ENCODE data around the gene GSTA4.
"Not testable (repeated sequence)": the region's sequence is repeated elsewhere in the genome, so short reads cannot be mapped to it uniquely, and the experiment has no call there.

GSTA4 gene

DNA sequence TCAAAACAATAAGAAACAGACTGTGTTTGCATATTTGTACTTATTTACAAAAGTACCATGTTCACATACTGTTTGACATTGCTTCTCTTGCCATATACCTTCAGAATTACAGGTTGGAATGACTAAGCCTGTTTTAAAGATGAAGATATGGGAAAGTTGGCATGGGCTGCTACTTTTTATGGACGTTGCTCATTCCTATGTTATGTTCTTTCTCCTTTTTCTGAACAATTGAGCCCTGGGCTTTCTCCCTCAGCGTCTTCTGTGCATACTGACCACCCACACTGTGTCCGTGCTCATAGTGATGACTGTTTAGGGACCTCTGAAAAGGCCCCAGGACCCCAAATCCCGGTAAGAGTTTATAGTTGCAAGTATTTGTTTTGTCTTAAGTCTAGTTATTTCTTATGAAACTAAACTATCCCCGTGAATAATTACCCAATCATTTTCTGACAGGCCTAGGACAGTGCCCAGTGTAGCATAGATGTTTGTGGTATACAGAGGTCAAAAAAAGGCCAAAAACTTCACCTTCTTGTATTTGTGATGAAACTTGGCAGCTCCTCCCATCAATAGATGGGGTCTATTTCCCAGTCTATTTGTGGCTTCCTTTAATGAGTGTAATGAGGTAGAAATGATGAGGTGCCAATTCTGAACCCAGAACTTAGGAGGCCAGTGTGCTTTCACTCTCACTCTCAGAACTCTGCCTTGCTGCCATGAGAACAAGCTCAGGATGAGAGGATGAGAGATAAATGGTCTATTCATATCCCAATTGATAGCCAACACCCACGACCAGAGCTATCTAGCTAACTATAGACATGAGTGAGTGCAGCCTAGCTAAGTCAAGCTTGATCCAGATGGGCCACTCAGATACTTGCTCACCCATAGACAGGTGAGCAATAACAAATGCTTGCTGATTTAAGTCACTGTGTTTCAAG, 40.9 kb downstream of the GSTA4 start:
- POLR2A ChIA-PET, result no interaction called here
- CTCF ChIA-PET, result no interaction called here
- TF ChIP-seq BHLHE40 (IDR thresholded peaks at IDR 0.05; ENCODE audit: borderline replicate concordance), result no peak
- no peak for TF ChIP-seq FOXK2 (IDR thresholded peaks at IDR 0.05)
- TF ChIP-seq TARDBP (IDR thresholded peaks at IDR 0.05), result no peak
- TF ChIP-seq CTBP1 (IDR thresholded peaks at IDR 0.05; ENCODE audit: borderline replicate concordance), result no peak
- no peak for TF ChIP-seq FOXA1 (IDR thresholded peaks at IDR 0.05)
- TF ChIP-seq LEF1 (IDR thresholded peaks at IDR 0.05; ENCODE audit: borderline replicate concordance), result no peak
- TF ChIP-seq HDGF (IDR thresholded peaks at IDR 0.05; ENCODE audit: borderline replicate concordance), result no peak
- TF ChIP-seq L3MBTL2 (conservative IDR thresholded peaks at IDR 0.05), result no peak
- DNase-seq (ENCODE audit: extremely low spot score), result no peak

GRCh38 chr6:52946306-52946705, 48.8 kb downstream of the GSTA4 start:
- DNase-seq (ENCODE audit: extremely low spot score), result no peak
- ChIA-PET POLR2A (interaction anchor here (0.6 kb wide), 1 partner anchor 15 kb away, joined by 3 read pairs; no protein-coding TSS in a partner anchor), CTCF (no interaction called here)
- TF ChIP-seq ARNT (IDR thresholded peaks at IDR 0.05), result no peak

GRCh38 chr6:52942821-52943220, 52.3 kb downstream of the GSTA4 start:
- CTCF ChIA-PET; POLR2A ChIA-PET; DNase-seq (ENCODE audit: extremely low spot score): not testable (repeated sequence)

- POLR2A ChIA-PET, result no interaction called here
- TF ChIP-seq FOXK2 (IDR thresholded peaks at IDR 0.05), result no peak
- TF ChIP-seq ELF4 (IDR thresholded peaks at IDR 0.05), result no peak
- TF ChIP-seq SUZ12 (IDR thresholded peaks at IDR 0.05), result no peak
- no peak for TF ChIP-seq FOXM1 (IDR thresholded peaks at IDR 0.05; ENCODE audit: borderline replicate concordance)
- TF ChIP-seq SP1 (IDR thresholded peaks at IDR 0.05), result no peak
- TF ChIP-seq NFRKB (IDR thresholded peaks at IDR 0.05), result no peak
- TF ChIP-seq, protein P1, sequence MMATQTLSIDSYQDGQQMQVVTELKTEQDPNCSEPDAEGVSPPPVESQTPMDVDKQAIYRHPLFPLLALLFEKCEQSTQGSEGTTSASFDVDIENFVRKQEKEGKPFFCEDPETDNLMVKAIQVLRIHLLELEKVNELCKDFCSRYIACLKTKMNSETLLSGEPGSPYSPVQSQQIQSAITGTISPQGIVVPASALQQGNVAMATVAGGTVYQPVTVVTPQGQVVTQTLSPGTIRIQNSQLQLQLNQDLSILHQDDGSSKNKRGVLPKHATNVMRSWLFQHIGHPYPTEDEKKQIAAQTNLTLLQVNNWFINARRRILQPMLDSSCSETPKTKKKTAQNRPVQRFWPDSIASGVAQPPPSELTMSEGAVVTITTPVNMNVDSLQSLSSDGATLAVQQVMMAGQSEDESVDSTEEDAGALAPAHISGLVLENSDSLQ (IDR thresholded peaks at IDR 0.05), result no peak
- TF ChIP-seq TARDBP (IDR thresholded peaks at IDR 0.05), result no peak
- TF ChIP-seq FOXA1 (IDR thresholded peaks at IDR 0.05), result no peak
- TF ChIP-seq L3MBTL2 (conservative IDR thresholded peaks at IDR 0.05), result no peak
- TF ChIP-seq HDGF (IDR thresholded peaks at IDR 0.05; ENCODE audit: borderline replicate concordance), result no peak
- no peak for TF ChIP-seq LEF1 (IDR thresholded peaks at IDR 0.05; ENCODE audit: borderline replicate concordance)
- TF ChIP-seq CTBP1 (IDR thresholded peaks at IDR 0.05; ENCODE audit: borderline replicate concordance), result no peak
- TF ChIP-seq ZNF384 (IDR thresholded peaks at IDR 0.05), result no peak
- TF ChIP-seq ARNT (IDR thresholded peaks at IDR 0.05), result no peak
- TF ChIP-seq BHLHE40 (IDR thresholded peaks at IDR 0.05; ENCODE audit: borderline replicate concordance), result no peak
- CTCF ChIA-PET, result no interaction called here
- no peak for DNase-seq (ENCODE audit: extremely low spot score)
Observed at GRCh38 chr6:52942221-52942620, 52.9 kb downstream of the GSTA4 start.

GRCh38 chr6:52937908-52938307, 57.2 kb downstream of the GSTA4 start:
- TF ChIP-seq SP1 (IDR thresholded peaks at IDR 0.05) (no peak), SUZ12 (IDR thresholded peaks at IDR 0.05) (no peak), L3MBTL2 (conservative IDR thresholded peaks at IDR 0.05) (no peak), HDGF (IDR thresholded peaks at IDR 0.05; ENCODE audit: borderline replicate concordance) (no peak), CTBP1 (IDR thresholded peaks at IDR 0.05; ENCODE audit: borderline replicate concordance) (no peak), FOXK2 (IDR thresholded peaks at IDR 0.05) (no peak), ELF4 (IDR thresholded peaks at IDR 0.05) (no peak), NFRKB (IDR thresholded peaks at IDR 0.05) (no peak), LEF1 (IDR thresholded peaks at IDR 0.05; ENCODE audit: borderline replicate concordance) (no peak)
- TF ChIP-seq, protein P1 (IDR thresholded peaks at IDR 0.05), result no peak
- no peak for DNase-seq (ENCODE audit: extremely low spot score)
- ChIA-PET CTCF (no interaction called here), POLR2A (no interaction called here)

GRCh38 chr6:52933778-52934177, 61.3 kb downstream of the GSTA4 start:
- ChIA-PET CTCF (no interaction called here), POLR2A (no interaction called here)
- DNase-seq (ENCODE audit: extremely low spot score), result no peak
- no peak for TF ChIP-seq ARNT (IDR thresholded peaks at IDR 0.05)

GRCh38 chr6:52931351-52931750, 63.7 kb downstream of the GSTA4 start:
- TF ChIP-seq, protein P1 (IDR thresholded peaks at IDR 0.05), result no peak
- TF ChIP-seq LEF1 (IDR thresholded peaks at IDR 0.05; ENCODE audit: borderline replicate concordance), result no peak
- no peak for TF ChIP-seq NFRKB (IDR thresholded peaks at IDR 0.05)
- TF ChIP-seq ARNT (IDR thresholded peaks at IDR 0.05), result no peak
- no peak for TF ChIP-seq CTBP1 (IDR thresholded peaks at IDR 0.05; ENCODE audit: borderline replicate concordance)
- no peak for TF ChIP-seq TARDBP (IDR thresholded peaks at IDR 0.05)
- TF ChIP-seq ELF4 (IDR thresholded peaks at IDR 0.05), result no peak
- DNase-seq (ENCODE audit: extremely low spot score), result no peak
- POLR2A ChIA-PET, result no interaction called here
- CTCF ChIA-PET, result no interaction called here
